ENCODE measurements around the gene CSH1. TPM values are rescaled to one million over a fixed set of nuclear protein-coding genes. Genes with fewer than 3 reads are reported as not detected.
"Not testable (repeated sequence)": the region's sequence is repeated elsewhere in the genome, so short reads cannot be mapped to it uniquely, and the experiment has no call there.

Gene CSH1
- total RNA-seq, 3 donors from 2014 or later, result not detected

DNA sequence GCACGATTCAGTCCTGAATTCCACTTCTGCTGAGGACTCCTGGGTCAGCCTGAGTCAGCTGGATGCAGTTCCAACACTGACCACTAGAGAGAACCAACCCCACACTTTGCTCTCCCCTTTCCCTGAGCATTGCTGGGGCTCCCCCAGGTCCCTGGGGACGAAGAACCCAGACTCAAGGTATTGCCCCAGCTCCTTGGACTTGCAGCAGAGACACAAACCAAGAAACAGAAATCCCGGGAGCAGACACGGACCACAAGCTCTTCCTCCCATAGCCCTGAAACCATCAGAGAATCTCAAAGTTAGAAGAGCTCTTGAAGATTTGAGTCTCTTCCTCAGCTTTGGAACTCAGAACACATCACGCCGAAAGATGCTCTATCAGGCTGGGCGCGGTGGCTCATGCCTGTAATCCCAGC lies 22.9 kb upstream of the CSH1 start:
- DNase-seq (peak; percentile 70), ATAC-seq (peak; percentile 93 to 95)
- Mint-ChIP-seq H3K36me3 (ENCODE audit: insufficient read depth) (no peaks in the 10 kb centered on the region), H3K9me3 (no peaks in the 10 kb centered on the region), H3K27me3 (ENCODE audit: low read depth) (no peaks in the 10 kb centered on the region), H3K4me1 (ENCODE audit: low read depth) (peaks cover 10% of the 10 kb centered on the region), H3K4me3 (no peak overlapping the region)

DNA sequence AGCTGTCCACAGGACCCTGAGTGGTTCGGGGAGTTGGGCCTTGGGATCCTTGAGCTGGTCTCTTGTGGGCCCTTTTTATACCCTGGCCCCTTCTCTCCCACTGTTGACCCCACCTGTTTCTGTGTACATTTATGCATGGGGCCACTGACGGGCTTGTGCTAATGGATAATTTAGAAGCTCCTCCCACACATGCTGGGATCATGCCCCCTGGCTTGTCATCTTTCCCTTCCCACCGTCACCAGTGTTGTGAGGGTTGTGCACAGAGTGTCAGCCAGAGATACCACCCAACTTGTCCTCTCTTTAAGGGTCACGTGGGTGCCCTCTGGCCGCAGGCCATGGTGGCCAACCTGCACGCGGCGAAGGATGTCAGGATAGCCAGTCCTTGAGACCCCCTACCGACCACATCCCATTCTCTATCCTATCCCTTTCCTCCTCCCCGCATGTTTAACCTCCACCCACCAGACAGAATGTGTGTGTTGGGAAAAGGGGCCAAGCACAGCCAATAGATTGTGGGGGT lies 22.5 kb upstream of the CSH1 start, which contains the start of gene GH1:
GH1 (minus strand) TSS at position 51 of the 517 bp plus-strand sequence. CDS start 63 bp downstream, outside the sequence.
- not testable (repeated sequence) for H3K4me3 Mint-ChIP-seq; DNase-seq; H3K36me3 Mint-ChIP-seq (ENCODE audit: insufficient read depth); H3K27me3 Mint-ChIP-seq (ENCODE audit: low read depth); ATAC-seq; H3K4me1 Mint-ChIP-seq (ENCODE audit: low read depth); H3K9me3 Mint-ChIP-seq

DNA sequence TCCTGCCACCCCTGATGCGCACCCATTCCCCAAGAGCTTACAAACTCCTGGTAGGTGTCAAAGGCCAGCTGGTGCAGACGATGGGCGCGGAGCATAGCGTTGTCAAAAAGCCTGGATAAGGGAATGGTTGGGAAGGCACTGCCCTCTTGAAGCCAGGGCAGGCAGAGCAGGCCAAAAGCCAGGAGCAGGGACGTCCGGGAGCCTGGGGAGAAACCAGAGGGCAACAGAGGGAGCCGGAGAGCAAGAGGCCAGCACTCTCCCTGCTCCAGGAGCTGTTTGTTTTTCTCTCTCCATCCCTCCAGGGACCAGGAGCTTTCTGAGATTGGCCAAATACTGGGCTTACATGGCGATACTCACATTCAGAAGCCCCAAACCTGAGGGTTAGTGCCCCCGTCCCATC lies 21.9 kb upstream of the CSH1 start:
- Mint-ChIP-seq H3K27me3 (ENCODE audit: low read depth) (no peaks in the 10 kb centered on the region), H3K4me3 (no peak overlapping the region), H3K4me1 (ENCODE audit: low read depth) (peaks cover 10% of the 10 kb centered on the region), H3K36me3 (ENCODE audit: insufficient read depth) (no peaks in the 10 kb centered on the region), H3K9me3 (no peaks in the 10 kb centered on the region)
- ATAC-seq, result no peak
- DNase-seq, result no peak

DNA sequence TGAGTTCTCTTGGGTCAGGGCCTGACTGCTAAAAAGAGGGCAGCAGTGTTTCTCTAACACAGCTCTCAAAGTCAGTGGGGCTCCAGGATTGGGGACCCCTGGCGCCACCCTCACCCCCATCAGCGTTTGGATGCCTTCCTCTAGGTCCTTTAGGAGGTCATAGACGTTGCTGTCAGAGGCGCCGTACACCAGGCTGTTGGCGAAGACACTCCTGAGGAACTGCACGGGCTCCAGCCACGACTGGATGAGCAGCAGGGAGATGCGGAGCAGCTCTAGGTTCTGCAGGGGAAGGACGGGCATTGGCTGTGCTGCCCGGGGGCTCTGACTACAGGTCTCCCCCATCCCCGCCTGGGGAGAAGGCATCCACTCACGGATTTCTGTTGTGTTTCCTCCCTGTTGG lies 21.3 kb upstream of the CSH1 start:
- Mint-ChIP-seq H3K4me3 (no peak overlapping the region), H3K27me3 (ENCODE audit: low read depth) (no peaks in the 10 kb centered on the region), H3K9me3 (no peaks in the 10 kb centered on the region), H3K4me1 (ENCODE audit: low read depth) (peaks cover 10% of the 10 kb centered on the region), H3K36me3 (ENCODE audit: insufficient read depth) (no peaks in the 10 kb centered on the region)
- DNase-seq (no peak), ATAC-seq (no peak)

DNA sequence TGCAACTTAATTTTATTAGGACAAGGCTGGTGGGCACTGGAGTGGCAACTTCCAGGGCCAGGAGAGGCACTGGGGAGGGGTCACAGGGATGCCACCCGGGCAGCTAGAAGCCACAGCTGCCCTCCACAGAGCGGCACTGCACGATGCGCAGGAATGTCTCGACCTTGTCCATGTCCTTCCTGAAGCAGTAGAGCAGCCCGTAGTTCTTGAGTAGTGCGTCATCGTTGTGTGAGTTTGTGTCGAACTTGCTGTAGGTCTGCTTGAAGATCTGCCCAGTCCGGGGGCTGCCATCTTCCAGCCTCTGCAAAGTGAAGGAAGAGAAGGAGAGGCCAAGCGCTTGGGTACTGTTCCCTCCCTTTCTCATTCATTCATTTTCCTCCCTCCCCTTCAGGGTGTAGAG lies 20.8 kb upstream of the CSH1 start:
- ATAC-seq; DNase-seq; H3K4me3 Mint-ChIP-seq; H3K36me3 Mint-ChIP-seq (ENCODE audit: insufficient read depth); H3K4me1 Mint-ChIP-seq (ENCODE audit: low read depth); H3K9me3 Mint-ChIP-seq; H3K27me3 Mint-ChIP-seq (ENCODE audit: low read depth): not testable (repeated sequence)

DNA sequence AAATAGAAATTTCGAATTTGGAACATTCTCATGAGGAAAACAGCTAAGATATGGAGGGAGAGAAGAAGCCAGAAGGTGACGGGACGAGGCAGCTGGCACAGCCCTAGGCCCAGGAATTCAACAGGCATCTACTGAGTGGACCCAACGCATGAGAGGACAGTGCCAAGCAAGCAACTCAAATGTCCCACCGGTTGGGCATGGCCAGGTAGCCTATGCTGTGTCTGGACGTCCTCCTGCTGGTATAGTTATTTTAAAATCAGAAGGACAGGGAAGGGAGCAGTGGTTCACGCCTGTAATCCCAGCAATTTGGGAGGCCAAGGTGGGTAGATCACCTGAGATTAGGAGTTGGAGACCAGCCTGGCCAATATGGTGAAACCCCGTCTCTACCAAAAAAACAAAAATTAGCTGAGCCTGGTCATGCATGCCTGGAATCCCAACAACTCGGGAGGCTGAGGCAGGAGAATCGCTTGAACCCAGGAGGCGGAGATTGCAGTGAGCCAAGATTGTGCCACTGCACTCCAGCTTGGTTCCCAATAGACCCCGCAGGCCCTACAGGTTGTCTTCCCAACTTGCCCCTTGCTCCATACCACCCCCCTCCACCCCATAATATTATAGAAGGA lies 20.3 kb upstream of the CSH1 start:
- Mint-ChIP-seq H3K27me3 (ENCODE audit: low read depth) (no peaks in the 10 kb centered on the region), H3K9me3 (no peaks in the 10 kb centered on the region), H3K4me1 (ENCODE audit: low read depth) (peaks cover 10% of the 10 kb centered on the region), H3K4me3 (no peak overlapping the region), H3K36me3 (ENCODE audit: insufficient read depth) (no peaks in the 10 kb centered on the region)
- DNase-seq (no peak), ATAC-seq (no peak)

DNA sequence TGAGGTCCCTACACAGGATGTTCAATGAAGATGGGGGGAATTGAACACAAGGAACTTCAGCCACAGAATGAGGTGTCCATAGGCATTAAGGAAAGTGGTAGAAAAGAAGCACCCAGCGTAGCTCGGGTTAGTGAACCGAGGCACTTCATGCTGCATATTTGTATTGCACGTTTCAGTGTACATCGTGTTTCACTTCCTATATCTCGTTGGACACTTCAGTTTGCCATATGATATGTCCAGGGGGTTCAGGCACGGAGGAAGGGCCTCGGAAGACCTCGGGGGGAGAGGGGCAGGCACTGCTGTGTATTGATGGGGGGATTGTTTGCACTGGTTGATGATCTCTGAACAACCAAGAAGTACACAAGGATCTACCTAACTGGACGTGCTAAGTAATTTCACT lies 19.4 kb upstream of the CSH1 start:
- ATAC-seq; H3K36me3 Mint-ChIP-seq (ENCODE audit: insufficient read depth); H3K4me1 Mint-ChIP-seq (ENCODE audit: low read depth); H3K9me3 Mint-ChIP-seq; DNase-seq; H3K4me3 Mint-ChIP-seq; H3K27me3 Mint-ChIP-seq (ENCODE audit: low read depth): not testable (repeated sequence)

DNA sequence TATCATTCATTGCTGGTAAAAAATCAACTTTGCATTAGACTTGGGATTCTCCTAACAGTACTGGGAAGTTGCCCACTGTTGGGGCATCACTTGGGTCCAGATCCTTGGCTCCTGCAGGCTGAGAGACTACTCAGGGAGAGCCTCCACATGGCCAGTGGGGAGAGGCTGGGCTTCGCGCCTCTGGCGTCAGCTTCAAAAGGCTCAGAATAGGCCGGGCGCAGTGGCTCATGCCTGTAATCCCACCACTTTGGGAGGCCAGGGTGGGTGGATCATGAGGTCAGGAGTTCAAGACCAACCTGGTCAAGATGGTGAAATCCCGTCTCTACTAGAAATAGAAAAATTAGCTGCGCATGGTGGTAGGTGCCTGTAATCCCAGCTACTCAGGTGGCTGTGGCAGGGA lies 18.1 kb upstream of the CSH1 start:
- DNase-seq (no peak), ATAC-seq (no peak)
- Mint-ChIP-seq H3K4me1 (ENCODE audit: low read depth) (peaks cover 7% of the 10 kb centered on the region), H3K27me3 (ENCODE audit: low read depth) (no peaks in the 10 kb centered on the region), H3K9me3 (no peaks in the 10 kb centered on the region), H3K36me3 (ENCODE audit: insufficient read depth) (no peaks in the 10 kb centered on the region), H3K4me3 (no peak overlapping the region)

DNA sequence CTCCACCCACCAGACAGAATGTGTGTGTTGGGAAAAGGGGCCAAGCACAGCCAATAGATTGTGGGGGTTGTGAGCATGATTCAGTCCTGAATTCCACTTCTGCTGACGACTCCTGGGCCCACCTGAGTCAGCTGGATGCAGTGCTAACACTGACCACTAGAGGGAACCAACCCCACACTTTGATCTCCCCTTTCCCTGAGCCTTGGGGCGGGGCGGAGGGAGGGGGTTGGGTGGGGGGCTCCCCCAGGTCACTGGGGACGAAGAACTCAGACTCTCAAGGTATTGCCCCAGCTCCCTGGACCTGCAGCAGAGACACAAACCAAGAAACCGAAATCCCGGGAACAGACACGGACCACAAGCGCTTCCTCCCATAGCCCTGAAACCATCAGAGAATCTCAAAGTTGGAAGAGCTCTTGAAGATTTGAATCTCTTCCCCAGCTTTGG lies 15.3 kb upstream of the CSH1 start:
- ATAC-seq, result peak; percentile 78
- no peak overlapping the region for H3K4me3 Mint-ChIP-seq
- H3K27me3 Mint-ChIP-seq (ENCODE audit: low read depth), result no peaks in the 10 kb centered on the region
- H3K36me3 Mint-ChIP-seq (ENCODE audit: insufficient read depth), result no peaks in the 10 kb centered on the region
- peaks cover 2% of the 10 kb centered on the region for H3K4me1 Mint-ChIP-seq (ENCODE audit: low read depth)
- H3K9me3 Mint-ChIP-seq, result no peaks in the 10 kb centered on the region
- peak; percentile 63 for DNase-seq

DNA sequence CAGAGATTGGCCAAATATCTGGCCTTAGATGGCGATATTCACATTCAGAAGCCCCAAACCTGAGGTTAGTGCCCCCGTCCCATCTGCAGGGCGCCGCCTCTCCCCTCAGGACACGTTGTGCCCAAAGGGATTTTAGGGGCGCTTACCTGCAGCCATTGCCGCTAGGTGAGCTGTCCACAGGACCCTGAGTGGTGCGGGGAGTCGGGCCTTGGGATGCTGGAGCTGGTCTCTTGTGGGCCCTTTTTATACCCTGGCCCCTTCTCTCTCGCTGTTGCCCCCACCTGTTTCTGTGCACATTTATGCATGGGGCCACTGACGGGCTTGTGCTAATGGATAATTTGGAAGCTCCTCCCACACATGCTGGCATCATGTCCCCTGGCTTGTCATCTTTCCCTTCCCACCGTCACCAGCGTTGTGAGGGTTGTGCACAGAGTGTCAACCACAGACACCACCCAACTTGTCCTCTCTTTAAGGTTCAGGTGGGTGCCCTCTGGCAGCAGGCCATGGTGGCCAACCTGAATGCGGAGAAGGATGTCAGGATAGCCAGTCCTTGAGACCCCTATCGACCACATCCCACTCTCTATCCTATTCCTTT lies 14.8 kb upstream of the CSH1 start, which contains the start of gene CSHL1:
CSHL1 (minus strand) TSS at position 218 of the 595 bp plus-strand sequence; CDS start at position 156, 62 bp downstream.
- ATAC-seq (no peak), DNase-seq (no peak)
- Mint-ChIP-seq H3K27me3 (ENCODE audit: low read depth) (no peaks in the 10 kb centered on the region), H3K9me3 (no peaks in the 10 kb centered on the region), H3K4me3 (no peak within 1 kb of the TSS), H3K36me3 (ENCODE audit: insufficient read depth) (no peaks in the 10 kb centered on the region), H3K4me1 (ENCODE audit: low read depth) (peaks cover 2% of the 10 kb centered on the region)

DNA sequence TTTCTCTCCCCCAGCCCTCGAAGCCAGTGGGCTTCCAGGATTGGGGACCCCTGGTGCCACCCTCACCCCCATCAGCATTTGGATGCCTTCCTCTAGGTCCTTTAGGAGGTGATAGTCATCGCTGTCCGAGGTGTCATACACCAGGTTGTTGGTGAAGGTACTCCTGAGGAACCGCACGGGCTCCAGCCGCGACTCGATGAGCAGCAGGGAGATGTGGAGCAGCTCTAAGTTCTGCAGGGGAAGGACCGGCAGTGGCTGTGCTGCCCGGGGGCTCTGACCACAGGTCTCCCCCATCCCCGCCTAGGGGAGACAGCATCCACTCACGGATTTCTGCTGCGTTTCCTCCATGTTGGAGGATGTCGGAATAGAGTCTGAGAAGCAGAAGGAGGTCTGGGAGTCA lies 13.7 kb upstream of the CSH1 start:
- Mint-ChIP-seq H3K9me3 (no peaks in the 10 kb centered on the region), H3K4me1 (ENCODE audit: low read depth) (peaks cover 2% of the 10 kb centered on the region), H3K36me3 (ENCODE audit: insufficient read depth) (no peaks in the 10 kb centered on the region), H3K27me3 (ENCODE audit: low read depth) (no peaks in the 10 kb centered on the region), H3K4me3 (no peak overlapping the region)
- no peak for ATAC-seq
- no peak for DNase-seq

DNA sequence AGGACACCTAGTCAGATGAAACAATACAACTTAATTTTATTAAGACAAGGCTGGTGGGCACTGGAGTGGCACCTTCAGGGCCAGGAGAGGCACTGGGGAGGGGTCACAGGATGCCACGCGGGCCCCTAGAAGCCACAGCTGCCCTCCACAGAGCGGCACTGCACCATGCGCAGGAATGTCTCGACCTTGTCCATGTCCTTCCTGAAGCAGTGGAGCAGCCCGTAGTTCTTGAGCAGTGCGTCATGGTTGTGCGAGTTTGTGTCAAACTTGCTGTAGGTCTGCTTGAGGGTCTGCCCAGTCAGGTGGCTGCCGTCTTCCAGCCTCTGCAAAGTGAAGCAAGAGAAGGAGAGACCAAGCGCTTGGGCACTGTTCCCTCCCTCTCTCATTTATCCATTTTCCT lies 13.2 kb upstream of the CSH1 start:
- ATAC-seq; H3K4me3 Mint-ChIP-seq; H3K36me3 Mint-ChIP-seq (ENCODE audit: insufficient read depth); DNase-seq; H3K9me3 Mint-ChIP-seq; H3K4me1 Mint-ChIP-seq (ENCODE audit: low read depth); H3K27me3 Mint-ChIP-seq (ENCODE audit: low read depth): not testable (repeated sequence)

DNA sequence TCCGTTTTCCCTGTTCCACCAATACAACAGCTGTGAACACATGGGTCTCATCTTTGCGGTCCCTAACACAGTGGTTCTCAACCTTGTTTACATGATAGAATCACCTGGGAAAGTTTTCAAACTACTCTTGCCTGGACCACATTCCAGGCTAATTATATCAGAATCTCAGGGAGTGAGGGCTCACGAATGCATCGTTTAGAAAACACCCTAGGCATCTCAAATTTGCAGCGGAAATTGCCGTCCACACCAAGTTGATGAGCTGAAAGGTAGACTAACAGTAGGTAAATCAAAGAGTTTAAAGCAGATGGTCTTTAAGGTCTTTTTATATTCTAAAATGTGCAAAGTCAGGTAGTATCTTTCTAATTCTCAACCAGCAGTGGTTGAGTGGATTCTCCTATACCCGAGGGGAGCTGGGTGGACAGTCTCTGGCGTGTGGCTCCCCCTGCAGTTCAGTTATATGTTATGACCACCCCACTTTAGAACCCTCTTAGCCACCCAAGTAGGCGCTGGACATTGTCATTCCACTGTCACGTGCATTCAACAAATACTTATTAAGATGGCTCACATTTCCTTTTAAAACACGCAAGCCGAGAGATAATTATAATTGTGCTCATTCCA lies 10.9 kb upstream of the CSH1 start:
- DNase-seq; H3K36me3 Mint-ChIP-seq (ENCODE audit: insufficient read depth); H3K4me3 Mint-ChIP-seq; H3K9me3 Mint-ChIP-seq; H3K4me1 Mint-ChIP-seq (ENCODE audit: low read depth); H3K27me3 Mint-ChIP-seq (ENCODE audit: low read depth): not testable (repeated sequence)
- peak; percentile 61 to 69 for ATAC-seq

DNA sequence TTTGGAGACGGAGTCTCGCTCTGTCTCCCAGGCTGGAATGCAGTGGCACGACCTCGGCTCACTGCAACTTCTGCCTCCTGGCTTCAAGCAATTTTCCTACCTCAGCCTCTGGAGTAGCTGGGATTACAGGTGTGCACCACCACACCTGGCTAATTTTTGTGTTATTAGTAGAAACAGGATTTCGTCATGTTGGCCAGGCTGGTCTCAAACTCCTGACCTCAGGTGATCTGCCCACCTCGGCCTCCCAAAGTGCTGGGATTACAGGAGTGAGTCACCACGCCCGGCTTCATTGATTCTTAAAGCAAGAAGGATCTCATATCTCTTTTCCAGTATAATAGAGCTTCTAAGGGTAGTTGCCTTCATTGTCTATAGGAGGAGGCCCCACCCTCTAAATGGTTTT lies 8.4 kb upstream of the CSH1 start:
- not testable (repeated sequence) for H3K36me3 Mint-ChIP-seq (ENCODE audit: insufficient read depth); DNase-seq; ATAC-seq; H3K9me3 Mint-ChIP-seq; H3K4me1 Mint-ChIP-seq (ENCODE audit: low read depth); H3K27me3 Mint-ChIP-seq (ENCODE audit: low read depth); H3K4me3 Mint-ChIP-seq

DNA sequence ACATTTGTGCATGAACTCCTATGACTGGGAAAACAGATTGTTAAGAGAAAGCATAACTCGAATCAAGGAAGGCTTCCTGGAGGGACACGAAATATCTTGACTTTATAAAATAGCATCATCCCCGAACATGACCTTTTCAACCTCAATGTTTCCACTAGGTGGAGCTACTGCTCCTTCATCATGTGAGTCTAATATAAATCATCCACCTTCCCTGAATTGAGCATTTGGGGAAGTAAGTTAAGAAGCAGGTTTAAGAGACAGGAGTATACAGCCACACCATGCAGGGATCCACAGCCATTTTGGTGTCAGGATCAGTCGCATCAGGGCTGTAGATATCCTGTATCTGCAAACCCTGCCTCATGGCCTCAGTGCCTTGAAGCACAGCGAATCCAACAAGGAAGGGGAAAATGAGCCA lies 7.4 kb upstream of the CSH1 start:
- H3K4me1 Mint-ChIP-seq (ENCODE audit: low read depth); DNase-seq; H3K9me3 Mint-ChIP-seq; H3K36me3 Mint-ChIP-seq (ENCODE audit: insufficient read depth); H3K4me3 Mint-ChIP-seq; H3K27me3 Mint-ChIP-seq (ENCODE audit: low read depth): not testable (repeated sequence)
- peak; percentile 60 to 69 for ATAC-seq
